Adipose tissue (tissue), 3 donors: ENCODE measurements around the gene PIR. TPM values are rescaled to one million over a fixed set of nuclear protein-coding genes. Genes with fewer than 3 reads are reported as not detected.
A peak's percentile ranks its signal among the peaks of the same experiment; 100 is the strongest.

Experiments
- H3K27ac ChIP-seq: one replicate; pipeline ENCODE4 v1.5.1; 2013; ENCODE audit warnings: low read depth, low read length
- WGBS, 3 donors: extraction: QIAGEN DNeasy Blood & Tissue Kit; methylation state at CpG; one replicate each; pipeline ENCODE4 v1.1.7; 2013; 5-methylcytosine and 5-hydroxymethylcytosine counted together
- polyA plus RNA-seq, 3 donors: library from polyadenylated mRNA; stranded (reverse); fragments of 200-250 nt; gene quantifications; one replicate each; pipeline ENCODE4 v1.2.3, GENCODE V29; 2013
- donor health status: healthy with polysubstance abuse.
- donor health status: Bipolar disorder and iron deficiency.
- donor health status: healthy.

PIR gene
- polyA plus RNA-seq, 3 donors, result 2.3 to 29.9 (median 18.9) TPM

- WGBS, 3 donors, result 8 to 17% (median 9%) methylated on average over 4 of the region's 4 CpGs
- H3K27ac ChIP-seq, result no peak overlapping the region
Measured at GRCh38 chrX:15497865-15498264, 4.7 kb upstream of the PIR start.

DNA sequence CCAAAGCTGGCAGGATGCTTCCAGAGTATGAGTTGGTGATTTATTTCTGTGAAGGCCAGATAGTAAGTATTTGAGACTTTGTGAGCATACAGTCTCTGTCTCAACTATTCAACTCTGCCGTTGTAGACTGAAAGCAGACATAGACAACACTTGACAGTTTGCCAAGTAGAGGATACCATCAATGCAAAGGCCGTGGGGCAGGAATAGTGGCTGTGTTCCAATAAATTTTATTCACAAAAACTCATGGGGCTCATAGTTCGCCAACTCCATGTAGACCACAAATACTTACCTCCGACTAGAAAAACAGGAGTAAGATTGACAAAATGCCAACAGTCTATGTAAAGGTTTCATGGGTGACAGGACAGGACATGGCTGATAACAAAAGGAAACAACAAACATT lies 3.7 kb upstream of the PIR start:
- 41 to 58% (median 55%) methylated on average over 4 of the region's 4 CpGs for WGBS, 3 donors

GRCh38 chrX:15495801-15496200 lies 2.7 kb upstream of the PIR start:
- H3K27ac ChIP-seq, result no peak overlapping the region
- 76 to 85% (median 79%) methylated on average over 4 of the region's 4 CpGs for WGBS, 3 donors

More for the DNA sequence above, 3.7 kb upstream of the PIR start:
- no peak overlapping the region for H3K27ac ChIP-seq

DNA sequence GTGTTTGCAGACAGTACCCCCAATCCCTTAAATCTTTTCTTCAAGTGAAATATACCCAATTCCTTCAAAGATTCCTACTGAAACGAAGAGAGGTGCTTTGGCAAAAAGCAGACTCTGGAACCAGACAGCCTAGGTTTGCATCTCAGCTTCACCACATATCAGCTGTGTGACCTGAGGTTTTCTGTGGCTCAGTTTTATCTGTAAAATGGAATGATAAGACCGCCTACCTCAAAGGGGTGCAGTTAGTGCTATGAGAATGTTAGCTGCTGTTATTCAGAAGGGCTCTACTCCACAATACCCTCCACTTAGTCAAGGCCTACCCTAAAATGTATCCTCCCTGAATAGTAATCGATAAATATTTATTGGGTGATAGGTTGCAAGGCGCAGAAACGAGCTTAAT lies 664 bp downstream of the PIR start:
- 50 to 66% (median 66%) methylated on average over 5 of the region's 5 CpGs for WGBS, 3 donors
- H3K27ac ChIP-seq, result peak overlapping the region; percentile 22

DNA sequence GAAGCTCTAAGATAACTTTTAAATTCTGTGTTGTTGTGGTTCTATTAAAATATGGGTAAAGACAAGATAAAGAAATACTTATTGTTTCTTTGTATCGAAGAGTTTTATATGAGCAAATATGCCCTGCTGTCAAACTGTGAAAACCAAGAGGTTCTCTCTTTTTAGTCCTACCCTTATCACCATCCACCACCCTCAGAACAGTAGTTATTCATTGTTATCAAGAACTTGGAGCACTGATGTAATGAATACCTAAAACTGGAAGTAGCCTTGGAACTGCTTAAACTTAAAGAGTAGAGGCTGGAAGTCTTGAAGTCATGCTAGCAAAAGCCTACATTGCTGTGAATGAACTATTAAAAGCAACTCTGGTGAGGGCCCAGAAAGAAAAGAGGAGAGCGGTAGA lies 9.2 kb downstream of the PIR start:
- no peak overlapping the region for H3K27ac ChIP-seq
- WGBS, 3 donors, result 86 to 98% (median 95%) methylated on average over 1 to 2 of the region's 2 CpGs

DNA sequence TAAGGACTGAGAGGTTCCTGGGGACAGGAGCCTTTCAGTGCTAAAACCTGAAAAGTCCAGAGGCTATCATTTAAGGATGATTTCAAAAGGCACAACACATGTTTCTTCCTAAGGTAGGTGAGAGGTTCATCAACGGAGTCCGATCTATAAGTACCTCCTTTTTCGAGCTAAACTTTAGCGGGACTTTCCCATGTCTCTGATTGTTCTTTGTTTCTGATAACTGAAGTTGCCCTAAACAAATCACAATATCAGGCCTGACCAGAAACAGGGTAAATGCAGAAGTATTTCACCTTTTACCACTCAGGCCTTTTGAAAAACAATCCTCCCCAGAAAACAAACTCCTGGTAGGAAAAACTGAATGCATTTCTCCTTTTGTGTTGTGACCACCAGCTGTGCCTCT lies 17.6 kb downstream of the PIR start:
- no peak overlapping the region for H3K27ac ChIP-seq
- 67 to 86% (median 85%) methylated on average over 4 of the region's 4 CpGs for WGBS, 3 donors

DNA sequence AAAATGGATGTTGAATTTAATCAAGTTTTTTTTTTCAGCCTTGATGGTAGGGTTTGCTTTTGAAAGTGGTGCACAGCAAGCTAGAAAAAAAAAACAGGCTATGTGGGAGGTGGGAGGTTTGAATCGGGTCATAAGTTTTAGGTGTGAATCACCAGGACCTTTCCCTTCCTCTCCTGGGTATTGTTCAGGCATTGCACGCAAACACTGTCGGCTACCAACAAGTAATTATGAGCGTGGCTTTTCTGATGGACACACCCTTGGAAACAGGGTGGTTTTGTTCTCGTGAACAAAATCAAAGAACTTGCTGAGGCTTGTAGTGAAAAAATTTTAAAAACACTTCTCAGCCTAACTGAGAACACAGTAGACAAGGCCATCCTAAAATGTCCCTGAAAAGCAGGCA lies 18.1 kb downstream of the PIR start:
- no peak overlapping the region for H3K27ac ChIP-seq
- WGBS, 3 donors, result 55 to 75% (median 57%) methylated on average over 5 of the region's 5 CpGs

DNA sequence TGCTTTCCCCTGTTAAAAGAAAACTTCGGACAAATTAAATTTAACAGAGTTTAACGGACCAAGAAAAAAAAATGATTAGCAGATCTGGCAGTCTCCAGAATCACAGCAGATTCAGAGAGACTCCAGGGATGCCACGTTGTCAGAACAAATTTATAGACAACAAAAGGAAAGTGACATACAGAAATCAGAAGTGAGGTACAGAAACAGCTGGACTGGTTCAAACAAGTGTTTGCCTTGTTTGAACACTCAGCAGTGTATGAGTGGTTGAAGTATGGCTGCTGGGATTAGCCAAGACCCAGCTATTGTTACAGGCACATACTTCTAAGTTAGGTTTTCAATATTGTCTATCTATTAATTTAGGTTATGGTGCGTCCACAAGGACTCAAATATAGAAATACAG lies 19.1 kb downstream of the PIR start:
- WGBS, 3 donors, result 74 to 85% (median 84%) methylated on average over 4 of the region's 4 CpGs
- no peak overlapping the region for H3K27ac ChIP-seq

GRCh38 chrX:15472531-15472930 lies 20.6 kb downstream of the PIR start:
- H3K27ac ChIP-seq, result no peak overlapping the region

DNA sequence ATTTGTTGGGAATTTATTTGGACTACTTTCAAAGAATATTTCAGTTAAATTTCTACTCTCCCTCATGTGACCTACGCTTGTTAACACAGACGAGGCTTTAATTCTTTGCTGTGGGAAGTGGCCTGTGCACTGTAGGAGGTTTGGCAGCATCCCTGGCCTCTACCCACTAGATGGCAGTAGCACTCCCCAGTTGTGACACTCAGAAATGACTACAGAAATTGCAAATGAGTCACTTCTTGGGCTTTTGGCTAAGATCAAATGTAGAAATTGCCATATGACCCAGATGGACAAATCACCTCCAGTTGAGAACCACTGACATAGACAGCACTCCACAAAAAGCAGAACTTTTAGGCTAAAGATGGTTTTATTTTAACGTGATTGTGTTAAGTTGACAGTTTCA lies 22.1 kb downstream of the PIR start:
- 12 to 25% (median 16%) methylated on average over 3 of the region's 3 CpGs for WGBS, 3 donors
- H3K27ac ChIP-seq, result no peak overlapping the region

- no peak overlapping the region for H3K27ac ChIP-seq
Measured at GRCh38 chrX:15469613-15470012, 23.5 kb downstream of the PIR start.

DNA sequence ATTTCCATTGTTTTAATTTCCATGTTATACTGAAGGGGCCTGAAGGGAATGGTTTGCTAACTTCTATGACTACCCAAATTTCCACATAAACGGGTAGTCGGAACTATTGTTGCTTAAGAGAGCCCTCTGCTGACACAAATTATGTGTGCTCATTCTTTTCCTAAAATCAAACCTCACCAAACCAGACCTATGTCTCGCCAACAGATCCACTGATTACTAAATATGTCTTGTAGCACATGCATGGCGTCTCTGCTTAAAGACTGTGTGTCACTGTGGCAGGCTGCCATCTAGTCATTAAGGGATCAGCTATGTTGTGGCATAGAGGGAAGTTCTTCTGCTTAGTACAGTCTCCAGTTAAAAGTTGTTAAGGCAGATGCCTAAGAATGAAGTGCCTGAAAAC lies 25.1 kb downstream of the PIR start:
- H3K27ac ChIP-seq, result no peak overlapping the region

More at GRCh38 chrX:15469613-15470012, 23.5 kb downstream of the PIR start:
- whole genome bisulfite sequencing, 3 donors, result 64 to 92% (median 89%) methylated on average over 1 of the region's 1 CpG

DNA sequence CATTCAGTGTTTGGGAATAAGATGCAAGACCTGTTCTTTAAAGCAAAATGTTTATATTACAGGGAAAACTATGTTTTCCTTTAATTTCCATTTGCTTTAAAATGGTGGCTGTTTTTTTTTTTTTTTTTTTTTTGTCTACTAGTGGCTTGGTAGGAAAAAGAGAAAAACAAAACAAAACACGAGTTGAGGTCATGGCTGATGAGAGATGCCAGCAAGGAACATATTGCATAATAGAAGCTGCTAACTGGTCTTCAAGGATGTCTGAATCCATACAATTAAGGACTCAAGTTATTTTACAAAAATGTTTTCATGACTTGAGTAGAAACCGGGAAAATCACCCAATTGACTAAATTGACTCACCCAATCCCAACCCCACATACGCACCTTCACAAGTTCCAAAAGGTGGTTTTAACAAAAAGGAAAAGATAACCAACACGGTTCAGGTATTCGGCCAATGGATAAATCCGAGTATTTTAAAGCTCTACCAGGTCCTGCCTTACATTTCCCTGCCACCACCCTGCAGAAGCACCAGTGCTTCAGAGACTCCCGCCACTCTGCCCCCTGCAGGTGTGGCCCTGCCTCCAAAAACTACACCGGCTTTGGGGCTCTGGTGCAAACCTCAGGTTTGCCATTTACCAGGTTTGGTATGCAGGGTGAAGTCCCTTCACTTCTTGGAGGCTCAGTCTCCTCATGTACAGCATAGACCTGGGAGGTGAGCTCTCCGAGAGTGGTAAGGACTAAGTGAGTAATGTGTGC lies 27.1 kb downstream of the PIR start:
- H3K27ac ChIP-seq, result no peak overlapping the region
- WGBS, 3 donors, result 64 to 87% (median 84%) methylated on average over 8 to 9 of the region's 9 CpGs

More for the DNA sequence above, 25.1 kb downstream of the PIR start:
- 4 to 17% (median 12%) methylated on average over 4 of the region's 4 CpGs for WGBS, 3 donors

- H3K27ac ChIP-seq, result no peak overlapping the region
- WGBS, 3 donors, result 15 to 33% (median 24%) methylated on average over 4 of the region's 4 CpGs
Measured at GRCh38 chrX:15465347-15465746, 27.8 kb downstream of the PIR start.

DNA sequence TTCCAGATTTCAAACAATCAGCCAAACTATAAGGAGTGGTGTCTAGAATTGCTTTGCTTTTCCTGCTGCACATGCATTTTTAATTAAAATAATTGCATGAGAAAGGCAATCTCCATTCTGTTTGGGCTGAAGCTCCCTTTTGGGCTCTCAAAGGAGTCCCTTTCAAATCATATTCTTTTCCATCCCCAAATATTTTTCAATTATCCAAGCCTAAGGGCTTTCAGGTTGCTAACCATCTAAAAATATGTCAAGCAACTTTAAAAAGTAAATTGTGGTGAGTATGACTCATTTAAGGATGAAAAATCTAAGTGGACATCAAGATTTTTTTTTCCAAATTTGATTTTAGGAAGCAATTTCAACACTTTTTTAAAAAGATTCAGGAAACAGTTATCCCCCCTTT lies 28.4 kb downstream of the PIR start:
- no peak overlapping the region for H3K27ac ChIP-seq

DNA sequence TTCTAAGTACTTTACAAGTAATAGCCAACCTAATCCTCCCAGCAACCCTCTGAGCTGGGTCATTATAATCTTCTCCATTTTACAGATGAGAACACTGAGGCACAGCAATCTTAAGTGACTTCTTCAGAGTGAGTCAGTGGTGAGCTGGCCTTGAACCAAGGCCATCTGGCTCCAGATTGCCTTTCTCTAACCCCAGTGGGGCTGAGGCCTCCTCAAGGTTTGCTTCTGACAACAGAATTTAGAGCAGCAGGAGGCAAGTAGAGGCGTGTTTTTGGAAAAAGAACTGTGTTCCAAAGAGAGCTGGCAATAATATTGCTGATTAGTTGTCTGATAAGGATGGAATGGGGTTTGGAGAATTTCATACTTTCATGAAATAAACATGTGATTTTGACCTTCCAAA lies 41.2 kb downstream of the PIR start:
- 52 to 71% (median 53%) methylated on average over 1 of the region's 1 CpG for WGBS, 3 donors
- no peak overlapping the region for H3K27ac ChIP-seq

DNA sequence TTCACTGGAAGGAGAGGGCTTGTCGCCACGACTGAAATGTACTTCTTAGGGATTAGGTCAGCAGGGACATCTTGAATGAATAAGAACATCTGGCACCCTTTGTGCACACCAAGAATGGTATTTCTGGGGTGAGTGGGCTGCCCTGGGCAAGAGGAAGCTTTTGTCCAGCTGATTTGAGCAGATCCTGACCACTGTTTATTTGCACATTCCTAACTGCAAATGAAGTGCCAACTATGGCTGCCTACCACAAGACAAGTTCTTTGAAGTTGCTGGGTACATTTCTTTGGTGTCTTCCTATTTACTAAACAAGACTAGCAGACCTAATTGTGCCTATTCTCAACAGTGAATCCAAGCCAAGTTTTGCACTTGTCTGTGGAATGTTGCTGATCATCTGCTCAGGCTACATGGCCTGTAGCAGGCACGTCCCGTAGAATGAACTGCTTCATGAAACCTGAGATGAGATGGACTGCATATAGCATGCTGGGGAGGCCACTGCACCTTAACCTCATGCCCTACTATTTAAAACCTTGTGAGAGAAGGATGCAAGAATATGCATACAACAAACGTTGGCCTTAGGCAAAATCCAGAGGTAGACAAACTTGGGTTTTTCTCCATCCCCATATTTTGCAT lies 45.0 kb downstream of the PIR start:
- WGBS, 3 donors, result 64 to 84% (median 80%) methylated on average over 5 of the region's 5 CpGs
- H3K27ac ChIP-seq, result no peak overlapping the region

GRCh38 chrX:15441464-15441863 lies 51.7 kb downstream of the PIR start:
- H3K27ac ChIP-seq, result no peak overlapping the region
- 70 to 84% (median 79%) methylated on average over 5 of the region's 5 CpGs for WGBS, 3 donors

DNA sequence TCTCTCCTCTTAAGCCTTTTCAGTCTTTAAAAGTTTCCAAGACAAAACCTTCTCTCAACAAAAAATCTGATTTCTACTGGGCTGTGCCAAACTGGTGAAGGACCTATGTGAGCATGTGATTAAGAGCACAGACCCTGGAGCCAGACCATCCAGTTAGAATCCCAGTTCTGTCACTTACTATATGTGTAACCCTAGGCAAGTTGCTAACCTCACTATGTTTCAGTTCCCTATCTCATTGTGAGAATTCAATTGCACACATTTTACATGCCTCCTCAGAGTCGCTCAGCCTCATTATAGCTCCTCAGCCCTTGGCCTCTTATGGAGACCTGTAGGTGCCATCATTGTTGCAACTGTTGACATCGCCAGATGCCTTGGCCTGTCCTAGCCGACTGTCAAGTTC lies 54.8 kb downstream of the PIR start:
- 92 to 97% (median 96%) methylated on average over 3 of the region's 3 CpGs for WGBS, 3 donors
- no peak overlapping the region for H3K27ac ChIP-seq

DNA sequence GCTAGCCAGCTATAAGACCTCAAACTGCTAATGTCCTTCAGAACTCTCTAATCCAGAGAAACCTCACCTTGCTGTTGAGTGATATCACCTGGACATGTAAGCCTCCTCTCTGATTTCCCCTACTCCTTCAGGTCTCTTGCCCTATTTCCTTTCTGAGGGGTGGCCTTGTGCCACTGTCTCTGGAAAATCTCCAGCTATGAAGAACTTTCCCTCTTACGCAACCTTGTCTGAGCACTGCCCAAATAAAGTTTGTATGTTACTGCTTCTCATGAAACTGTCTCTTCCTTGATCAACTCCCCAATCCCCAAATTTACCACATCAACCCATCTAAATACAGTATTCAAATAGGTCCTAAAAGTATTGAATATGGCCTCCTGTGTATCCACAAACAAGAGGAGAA lies 55.4 kb downstream of the PIR start:
- 81 to 92% (median 89%) methylated on average over 1 of the region's 1 CpG for WGBS, 3 donors
- no peak overlapping the region for H3K27ac ChIP-seq
